HUES6 (cell line): Measurements from ENCODE around the gene LDAH.
A peak's percentile ranks its signal among the peaks of the same experiment; 100 is the strongest.

ENCODE experiments used
- H3K27ac ChIP-seq: 2 replicates; pipeline ENCODE4 v1.7.0; 2013; ENCODE audit warnings: low read depth, mild to moderate bottlenecking, low read length, inconsistent platforms
- H3K27me3 ChIP-seq: 2 replicates; pipeline ENCODE4 v1.6.1; 2013; ENCODE audit warnings: low read length; ENCODE audit not compliant: control insufficient read depth, insufficient read depth
- H3K36me3 ChIP-seq: 2 replicates; pipeline ENCODE4 v1.6.1; 2013; ENCODE audit warnings: low read length; ENCODE audit not compliant: control insufficient read depth, insufficient read depth
- H3K4me1 ChIP-seq: 2 replicates; pipeline ENCODE4 v1.6.1; 2013; ENCODE audit warnings: low read length; ENCODE audit not compliant: control insufficient read depth, insufficient read depth
- H3K4me3 ChIP-seq: 2 replicates; pipeline ENCODE4 v1.5.1; 2013; ENCODE audit warnings: low read depth, low read length
- H3K9ac ChIP-seq: one replicate; pipeline ENCODE4 v1.6.1; 2013; ENCODE audit warnings: mild to moderate bottlenecking, low read length
- H3K9me3 ChIP-seq: 2 replicates; pipeline ENCODE4 v1.6.1; 2013; ENCODE audit warnings: low read depth, low read length; ENCODE audit not compliant: control insufficient read depth, insufficient read depth

The LDAH gene

DNA sequence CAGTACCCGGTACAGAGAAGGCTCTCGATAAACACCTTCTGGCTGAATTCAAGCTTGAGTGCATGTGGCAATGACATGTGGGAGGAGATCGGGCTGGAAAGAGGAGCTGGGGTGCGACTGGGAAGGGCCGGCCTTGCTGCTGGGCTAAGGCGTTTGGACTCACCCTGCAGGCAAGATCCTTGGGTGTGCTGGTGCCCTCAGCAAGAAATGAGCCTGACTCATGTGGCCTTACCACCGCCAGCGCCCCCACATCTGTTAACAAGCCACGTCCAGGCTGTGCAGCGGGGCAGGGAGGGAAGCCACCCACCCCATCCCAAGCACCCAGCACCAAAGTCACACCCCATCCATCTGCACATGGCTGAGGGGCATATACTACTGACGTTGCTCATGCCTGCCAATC is 173.3 kb downstream of the LDAH start:
- H3K36me3 ChIP-seq = 0 out of 2 replicates have a peak, but pooled peaks cover 2% of the 10 kb centered on the region
- no peak overlapping the region for H3K9ac ChIP-seq
- no peak overlapping the region for H3K4me3 ChIP-seq
- H3K27ac ChIP-seq = no peak overlapping the region
- H3K9me3 ChIP-seq = no peaks in the 10 kb centered on the region
- H3K4me1 ChIP-seq = peaks cover 17% of the 10 kb centered on the region
- 0 out of 2 replicates have a peak, but pooled peaks cover 2% of the 10 kb centered on the region for H3K27me3 ChIP-seq

DNA sequence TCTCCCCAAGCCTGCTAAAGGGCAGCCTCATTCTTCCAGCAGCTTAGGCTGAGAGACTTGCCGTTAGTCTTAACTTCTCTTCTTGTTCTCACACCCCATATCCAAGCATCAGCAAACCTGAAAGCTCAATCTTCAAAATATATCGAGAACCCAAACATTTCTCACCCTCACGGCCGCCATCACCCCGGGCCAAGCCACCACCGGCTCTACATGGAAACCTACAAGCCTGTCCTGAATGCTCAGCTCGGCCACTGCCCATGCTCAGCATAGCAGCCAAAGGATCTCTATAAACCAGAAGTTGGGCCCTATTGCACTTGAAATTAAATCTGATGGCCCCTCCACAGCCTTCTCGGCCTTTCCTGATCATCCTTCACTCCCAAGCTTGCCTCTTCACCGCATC is 174.1 kb downstream of the LDAH start:
- H3K9ac ChIP-seq = no peak overlapping the region

DNA sequence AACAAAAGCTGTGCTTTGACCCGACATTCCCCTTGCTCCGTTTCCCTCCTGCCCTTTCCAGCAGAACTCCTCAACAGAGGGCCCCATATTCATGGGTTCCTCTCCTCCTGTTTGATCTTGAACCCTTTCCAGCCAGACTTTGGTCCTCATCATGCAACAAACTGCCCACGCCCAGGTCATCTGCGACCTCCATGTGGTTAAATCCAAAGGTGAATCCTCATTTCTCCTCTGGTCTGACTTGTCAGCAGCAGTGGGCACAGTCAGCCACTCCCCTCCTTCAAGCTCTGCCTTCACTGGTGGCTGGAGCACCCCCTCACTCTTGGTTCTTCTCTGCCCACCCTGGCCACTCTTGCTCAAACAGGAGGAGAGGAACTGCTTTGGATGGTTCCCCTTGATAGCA is 174.7 kb downstream of the LDAH start:
- H3K27ac ChIP-seq = no peak overlapping the region
- H3K36me3 ChIP-seq = 0 out of 2 replicates have a peak, but pooled peaks cover 6% of the 10 kb centered on the region
- H3K4me1 ChIP-seq = peaks cover 17% of the 10 kb centered on the region
- H3K27me3 ChIP-seq = 0 out of 2 replicates have a peak, but pooled peaks cover 2% of the 10 kb centered on the region
- H3K9me3 ChIP-seq = no peaks in the 10 kb centered on the region
- H3K4me3 ChIP-seq = no peak overlapping the region
- peak overlapping the region; percentile 27 for H3K9ac ChIP-seq

More for the DNA sequence above, 174.1 kb downstream of the LDAH start:
- Histone ChIP-seq H3K27me3 (0 out of 2 replicates have a peak, but pooled peaks cover 2% of the 10 kb centered on the region), H3K27ac (no peak overlapping the region), H3K36me3 (0 out of 2 replicates have a peak, but pooled peaks cover 6% of the 10 kb centered on the region), H3K4me3 (no peak overlapping the region), H3K4me1 (peaks cover 17% of the 10 kb centered on the region), H3K9me3 (no peaks in the 10 kb centered on the region)

DNA sequence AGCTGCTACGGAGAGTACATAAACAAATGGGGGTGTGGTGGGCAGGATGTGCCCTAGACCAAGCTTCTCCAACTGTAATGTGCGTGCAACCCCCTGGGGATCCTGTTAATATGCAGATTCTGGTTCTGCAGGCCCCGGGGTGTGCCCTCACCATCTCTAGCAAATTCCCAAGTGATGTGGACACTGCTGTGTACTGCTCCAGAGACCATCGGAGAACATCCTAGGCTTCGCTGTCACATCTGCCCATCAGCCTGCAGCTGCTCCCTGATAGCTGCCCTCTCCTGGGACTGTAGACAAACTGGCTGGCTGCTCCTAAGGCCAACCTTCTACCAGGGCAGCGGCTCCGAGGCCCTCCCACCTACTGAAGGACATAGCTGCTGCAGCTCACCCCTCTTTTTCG is 175.2 kb downstream of the LDAH start:
- Histone ChIP-seq H3K9ac (peak overlapping the region; percentile 27), H3K4me3 (no peak overlapping the region), H3K27ac (no peak overlapping the region), H3K9me3 (no peaks in the 10 kb centered on the region), H3K27me3 (0 out of 2 replicates have a peak, but pooled peaks cover 2% of the 10 kb centered on the region), H3K36me3 (0 out of 2 replicates have a peak, but pooled peaks cover 6% of the 10 kb centered on the region), H3K4me1 (peaks cover 17% of the 10 kb centered on the region)

DNA sequence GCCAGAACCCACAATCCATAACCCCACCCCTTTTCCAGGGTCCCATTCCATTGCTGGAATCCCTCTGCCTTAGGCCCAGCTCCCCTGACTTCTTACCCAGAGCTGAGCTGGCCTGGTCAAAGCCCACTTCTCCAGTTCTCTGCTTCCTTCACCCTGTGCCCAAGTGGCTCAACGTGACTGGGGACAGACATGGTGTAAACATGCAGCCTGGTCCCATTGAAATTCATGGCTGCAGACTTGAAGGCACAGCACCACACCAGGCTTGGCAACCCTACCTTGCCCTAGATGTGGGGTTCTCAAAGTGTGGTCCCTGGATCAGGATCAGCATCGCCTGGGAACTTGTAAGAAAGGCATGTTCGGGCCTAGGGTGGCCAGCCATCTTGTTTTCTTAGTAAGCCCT is 175.7 kb downstream of the LDAH start:
- 0 out of 2 replicates have a peak, but pooled peaks cover 2% of the 10 kb centered on the region for H3K27me3 ChIP-seq
- peaks cover 18% of the 10 kb centered on the region for H3K4me1 ChIP-seq
- no peaks in the 10 kb centered on the region for H3K9me3 ChIP-seq
- H3K4me3 ChIP-seq = no peak overlapping the region
- H3K9ac ChIP-seq = no peak overlapping the region
- H3K27ac ChIP-seq = no peak overlapping the region
- 0 out of 2 replicates have a peak, but pooled peaks cover 6% of the 10 kb centered on the region for H3K36me3 ChIP-seq

DNA sequence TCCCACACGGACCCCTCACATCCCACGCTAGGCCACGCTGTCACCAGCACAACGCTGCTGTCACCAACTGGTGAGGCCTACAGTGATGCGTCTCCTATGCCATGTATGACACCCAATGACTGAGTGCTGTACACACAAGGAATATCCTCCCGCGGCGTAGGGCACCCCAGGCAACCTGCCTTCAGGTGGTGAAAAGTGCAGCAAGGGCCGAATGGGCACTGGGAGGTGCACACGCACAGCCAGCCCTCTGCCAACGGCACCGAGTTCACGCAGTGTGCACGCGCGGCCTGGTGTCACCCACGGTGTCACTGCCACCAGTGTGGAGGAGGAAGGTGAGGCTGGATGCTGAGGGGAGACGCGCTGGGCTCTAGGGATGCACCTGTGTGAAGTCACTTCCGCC is 176.5 kb downstream of the LDAH start:
- no peak overlapping the region for H3K4me3 ChIP-seq
- H3K27ac ChIP-seq = no peak overlapping the region
- H3K9ac ChIP-seq = no peak overlapping the region
- H3K4me1 ChIP-seq = peaks cover 17% of the 10 kb centered on the region
- 0 out of 2 replicates have a peak, but pooled peaks cover 2% of the 10 kb centered on the region for H3K27me3 ChIP-seq
- no peaks in the 10 kb centered on the region for H3K9me3 ChIP-seq
- H3K36me3 ChIP-seq = 0 out of 2 replicates have a peak, but pooled peaks cover 6% of the 10 kb centered on the region

DNA sequence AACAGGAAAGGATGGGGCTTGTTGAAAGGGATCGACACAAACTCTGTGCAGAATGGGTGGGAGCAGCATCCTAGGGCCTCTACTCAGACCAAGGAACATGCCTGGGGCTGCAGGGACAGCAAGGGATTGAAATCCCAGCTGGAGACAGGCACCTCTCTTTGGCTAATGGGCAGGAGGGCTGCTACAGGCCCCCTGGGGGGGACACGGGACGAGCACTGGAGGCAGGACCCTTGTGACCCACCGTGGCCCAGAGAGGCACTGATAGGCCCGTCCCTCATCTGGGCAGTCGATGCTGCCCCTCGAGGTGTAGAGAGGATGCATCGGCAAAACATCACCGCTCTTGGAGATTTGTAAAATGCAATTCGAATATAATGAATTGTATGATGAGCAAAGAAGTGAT is 177.1 kb downstream of the LDAH start:
- H3K4me1 ChIP-seq = peaks cover 17% of the 10 kb centered on the region
- H3K4me3 ChIP-seq = no peak overlapping the region
- peaks cover 10% of the 10 kb centered on the region for H3K36me3 ChIP-seq
- 0 out of 2 replicates have a peak, but pooled peaks cover 2% of the 10 kb centered on the region for H3K27me3 ChIP-seq
- H3K9ac ChIP-seq = no peak overlapping the region
- H3K9me3 ChIP-seq = no peaks in the 10 kb centered on the region
- H3K27ac ChIP-seq = no peak overlapping the region

DNA sequence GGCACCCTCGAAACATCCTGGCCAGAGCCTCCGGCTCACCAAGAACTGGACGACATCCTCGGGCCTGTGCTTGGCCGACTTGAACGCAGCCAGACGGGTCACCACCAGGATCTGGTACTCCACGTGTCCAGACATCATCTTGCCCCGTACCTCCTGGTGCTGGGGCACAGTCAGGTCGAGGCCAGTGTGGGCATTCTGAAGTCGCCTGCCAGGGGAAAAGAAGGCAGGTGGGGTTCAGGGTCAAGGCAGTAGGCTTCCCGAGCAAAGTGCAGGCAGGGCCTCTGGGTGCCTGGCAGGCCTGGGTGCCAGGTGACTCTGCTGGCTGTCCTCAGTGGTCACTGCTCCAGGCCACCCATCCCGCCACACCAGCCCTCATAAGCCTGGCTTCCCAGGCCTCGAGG is 177.6 kb downstream of the LDAH start:
- H3K27me3 ChIP-seq = 0 out of 2 replicates have a peak, but pooled peaks cover 2% of the 10 kb centered on the region
- H3K4me1 ChIP-seq = peaks cover 17% of the 10 kb centered on the region
- H3K9me3 ChIP-seq = no peaks in the 10 kb centered on the region
- H3K4me3 ChIP-seq = no peak overlapping the region
- H3K36me3 ChIP-seq = peaks cover 14% of the 10 kb centered on the region
- H3K27ac ChIP-seq = no peak overlapping the region
- H3K9ac ChIP-seq = no peak overlapping the region

DNA sequence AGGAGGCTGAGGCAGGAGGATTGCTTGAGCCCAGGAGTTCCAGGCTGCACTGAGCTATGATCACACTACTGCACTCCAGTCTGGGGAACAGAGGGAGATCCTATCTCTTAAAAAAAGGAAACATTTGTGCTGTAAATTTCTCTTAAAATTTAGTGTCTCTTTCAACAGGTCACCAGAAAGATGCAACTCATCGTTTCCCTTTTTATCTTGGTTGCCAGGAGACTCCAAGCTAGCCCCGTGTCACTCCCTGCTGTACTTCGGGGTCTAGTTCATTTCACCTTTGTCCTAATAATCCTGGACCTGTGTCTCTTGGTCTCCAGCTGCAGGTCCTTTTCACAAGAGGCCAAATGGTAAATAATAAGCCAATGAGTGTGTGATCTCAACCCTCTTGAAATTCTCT is 179.1 kb downstream of the LDAH start:
- H3K4me3 ChIP-seq = no peak overlapping the region
- no peak overlapping the region for H3K27ac ChIP-seq
- H3K9me3 ChIP-seq = no peaks in the 10 kb centered on the region
- peaks cover 18% of the 10 kb centered on the region for H3K36me3 ChIP-seq
- H3K27me3 ChIP-seq = no peaks in the 10 kb centered on the region
- H3K4me1 ChIP-seq = peaks cover 10% of the 10 kb centered on the region; the same call in 1 of the 2 replicates
- no peak overlapping the region for H3K9ac ChIP-seq

DNA sequence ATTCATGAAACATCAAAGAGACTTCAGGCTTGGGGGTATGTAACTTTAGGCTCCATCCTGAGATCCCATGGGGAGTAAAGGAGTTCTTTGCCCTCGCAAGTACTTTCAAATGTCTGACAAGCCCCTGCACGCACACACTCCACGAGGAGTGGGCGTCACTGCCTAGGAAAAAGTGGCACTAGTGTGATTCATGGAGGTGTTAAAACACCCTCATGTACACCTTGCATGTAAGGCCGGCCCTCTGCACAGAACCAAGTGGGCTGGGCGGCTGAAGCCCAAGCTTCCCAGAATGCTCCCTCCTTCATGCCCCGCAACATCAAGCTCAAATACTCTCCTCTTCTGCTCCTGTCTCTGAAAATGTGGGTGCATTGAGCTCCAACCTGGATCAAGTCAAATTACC is 179.8 kb downstream of the LDAH start:
- H3K27me3 ChIP-seq = no peaks in the 10 kb centered on the region
- H3K27ac ChIP-seq = no peak overlapping the region
- no peak overlapping the region for H3K9ac ChIP-seq
- peaks cover 8% of the 10 kb centered on the region; the same call in 1 of the 2 replicates for H3K4me1 ChIP-seq
- H3K9me3 ChIP-seq = no peaks in the 10 kb centered on the region
- H3K4me3 ChIP-seq = no peak overlapping the region
- peaks cover 23% of the 10 kb centered on the region for H3K36me3 ChIP-seq

DNA sequence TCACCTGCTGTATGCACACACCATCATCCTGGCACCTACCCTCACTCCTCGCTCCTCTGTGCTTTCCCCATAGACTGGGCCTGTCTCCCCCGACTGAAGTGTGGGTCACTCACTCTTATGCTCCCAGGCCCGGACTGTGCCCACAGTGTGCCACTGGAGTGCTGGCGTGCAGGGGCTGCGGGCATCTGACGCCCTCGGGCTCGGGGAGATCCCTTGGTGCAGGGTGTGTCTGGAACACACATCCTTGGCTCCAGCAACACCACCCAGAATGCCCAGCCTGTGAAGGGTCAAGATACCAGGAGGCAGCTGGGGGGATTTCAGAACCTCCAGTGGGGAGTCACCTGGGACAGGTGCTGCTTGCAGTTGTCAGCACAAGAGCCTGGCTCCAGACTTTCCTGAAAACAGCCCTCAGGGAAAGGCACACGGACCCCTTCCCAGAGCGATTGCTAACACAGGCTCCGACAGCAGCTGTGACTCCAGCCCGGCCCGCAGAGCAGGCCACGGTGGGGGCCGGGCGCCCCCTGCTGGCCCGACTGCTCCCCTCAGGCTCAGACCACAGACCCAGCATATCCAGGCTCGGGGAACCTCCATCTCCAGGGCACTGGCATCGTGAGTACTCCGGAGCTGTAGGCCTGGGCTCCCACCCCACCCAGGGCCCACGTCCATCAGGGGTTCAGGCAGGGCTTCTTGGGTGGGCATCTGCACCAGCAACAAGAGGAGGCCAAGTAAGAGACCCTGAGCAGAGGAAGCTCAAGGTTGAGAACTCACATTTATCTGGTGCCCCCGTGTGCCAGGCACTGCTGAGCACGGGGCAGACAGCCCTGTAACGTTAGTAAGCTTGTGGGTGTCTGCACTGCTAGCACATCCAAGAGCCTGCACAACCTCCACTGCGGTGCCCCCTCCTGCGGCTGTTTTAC is 180.6 kb downstream of the LDAH start:
- H3K36me3 ChIP-seq = peaks cover 24% of the 10 kb centered on the region
- H3K4me3 ChIP-seq = no peak overlapping the region
- peaks cover 3% of the 10 kb centered on the region; the same call in 1 of the 2 replicates for H3K4me1 ChIP-seq
- H3K9ac ChIP-seq = no peak overlapping the region
- no peak overlapping the region for H3K27ac ChIP-seq
- H3K9me3 ChIP-seq = no peaks in the 10 kb centered on the region
- H3K27me3 ChIP-seq = no peaks in the 10 kb centered on the region
